Lung (tissue), 12 donors: ENCODE results near the gene CAMK2N1. TPM values are rescaled to one million over a fixed set of nuclear protein-coding genes. Genes with fewer than 3 reads are reported as not detected.

Source experiments
- ATAC-seq: fragments of 200-7000 bp; cut with Tn5 transposase; one replicate; pipeline ENCODE4 v1.9.1; 2020; ENCODE audit warnings: moderate number of reproducible peaks; ENCODE audit not compliant: insufficient read depth, low FRiP score
- DNase-seq, 3 donors: peaks; one replicate each; pipeline ENCODE4 v3.0.0-alpha.2; 2013 to 2017
- H3K27ac ChIP-seq, 2 donors: one replicate each; pipeline ENCODE4 v1.5.1; 2013; ENCODE audit warnings: mild to moderate bottlenecking in 2 of 2, moderate library complexity in 2 of 2, control low read depth in 1 of 2, inconsistent platforms in 1 of 2, low read depth in 1 of 2, low read length in 1 of 2
- H3K27me3 ChIP-seq, 3 donors: one replicate each; pipeline ENCODE4 v1.5.1; 2013; ENCODE audit warnings: low read length in 2 of 3; ENCODE audit not compliant: control insufficient read depth in 3 of 3, insufficient read depth in 3 of 3
- H3K36me3 ChIP-seq, 4 donors: one replicate each; pipeline ENCODE4 v1.5.1; 2013; ENCODE audit warnings: low read length in 4 of 4, mild to moderate bottlenecking in 1 of 4, moderate library complexity in 1 of 4; ENCODE audit not compliant: control insufficient read depth in 4 of 4, insufficient read depth in 4 of 4
- H3K4me1 ChIP-seq, 5 donors: one replicate each; pipeline ENCODE4 v1.5.1; 2013; ENCODE audit warnings: low read length in 5 of 5, mild to moderate bottlenecking in 2 of 5, moderate library complexity in 1 of 5; ENCODE audit not compliant: control insufficient read depth in 5 of 5, insufficient read depth in 5 of 5
- H3K4me3 ChIP-seq: one replicate; pipeline ENCODE4 v1.5.1; 2013; ENCODE audit warnings: mild to moderate bottlenecking, control low read depth, moderate library complexity
- H3K9ac ChIP-seq, 2 donors: one replicate each; pipeline ENCODE4 v1.5.1; 2013; ENCODE audit warnings: low read length in 2 of 2, control low read depth in 1 of 2; ENCODE audit not compliant: insufficient read depth in 1 of 2
- H3K9me3 ChIP-seq, 4 donors: one replicate each; pipeline ENCODE4 v1.5.1; 2013; ENCODE audit warnings: low read length in 3 of 4, mild to moderate bottlenecking in 1 of 4, moderate library complexity in 1 of 4; ENCODE audit not compliant: control insufficient read depth in 4 of 4, insufficient read depth in 3 of 4
- CTCF ChIP-seq: IDR thresholded peaks from 2 replicates; pipeline ENCODE4 v1.5.1; 2012; ENCODE audit warnings: mild to moderate bottlenecking; ENCODE audit errors: control extremely low read depth, extremely low read depth
- WGBS, 2 donors: extraction: QIAGEN DNeasy Blood & Tissue Kit; methylation state at CpG; one replicate each; pipeline ENCODE4 v1.1.7; 2013; 5-methylcytosine and 5-hydroxymethylcytosine counted together
- polyA plus RNA-seq, 2 donors: library from polyadenylated mRNA; stranded (reverse); fragments of 200-250 nt; gene quantifications; one replicate each; pipeline ENCODE4 v1.2.1, GENCODE V29; 2013
- total RNA-seq, 2 donors: library from RNA; depleted of rRNA in 1 of 2; stranded (reverse); fragments of >200 nt in 1 of 2; gene quantifications; one replicate each; pipeline ENCODE4 v1.2.1, GENCODE V29; 2014 to 2021
- donor health status: control.
- donor health status: control.
- donor health status: Bipolar disorder and iron deficiency.
- donor health status: healthy.
- donor health status: DM: yes; HTN: yes; CAD: no.

The CAMK2N1 gene
- total and polyA plus RNA-seq, 4 donors: 6.5 to 44.3 (median 28.3) TPM

GRCh38 chr1:20495661-20496060 is 9.7 kb upstream of the CAMK2N1 start:
- no peak overlapping the region for H3K27ac ChIP-seq

GRCh38 chr1:20494609-20495311 is 8.8 kb upstream of the CAMK2N1 start:
- Histone ChIP-seq H3K9ac (no peak overlapping the region), H3K9me3 (no peaks in the 10 kb centered on the region), H3K27ac (peak overlapping the region in 1 of 2 donors; percentile 13), H3K4me3 (no peak overlapping the region), H3K4me1 (peaks cover 0 to 8% (median 0%) of the 10 kb centered on the region in 5 donors), H3K36me3 (peaks cover under 1 to 15% (median 8%) of the 10 kb centered on the region in 4 donors), H3K27me3 (peaks cover 0 to 22% (median 0%) of the 10 kb centered on the region in 3 donors)
- ATAC-seq: peak; percentile 41
- TF ChIP-seq CTCF: no peak
- DNase-seq: no peak
- 49 to 63% methylated on average over 5 of the region's 5 CpGs for WGBS, 2 donors

More at GRCh38 chr1:20495661-20496060, 9.7 kb upstream of the CAMK2N1 start:
- DNase-seq (no peak), ATAC-seq (no peak)
- H3K9me3 ChIP-seq: no peaks in the 10 kb centered on the region
- peaks cover 0 to 15% (median 0%) of the 10 kb centered on the region in 3 donors for H3K27me3 ChIP-seq
- peaks cover 0 to 8% (median 0%) of the 10 kb centered on the region in 5 donors for H3K4me1 ChIP-seq
- 90 to 93% methylated on average over 1 of the region's 1 CpG for WGBS, 2 donors
- H3K36me3 ChIP-seq: peaks cover 5 to 23% (median 9%) of the 10 kb centered on the region in 4 donors
- H3K9ac ChIP-seq: no peak overlapping the region
- no peak overlapping the region for H3K4me3 ChIP-seq
- no peak for TF ChIP-seq CTCF

- no peak overlapping the region for H3K9ac ChIP-seq
- TF ChIP-seq CTCF: peak; percentile 99
- H3K4me3 ChIP-seq: no peak overlapping the region
- WGBS, 2 donors: 2 to 3% methylated on average over 16 of the region's 16 CpGs
- peak; percentile 75 for ATAC-seq
- no peaks in the 10 kb centered on the region for H3K9me3 ChIP-seq
- peak overlapping the region in 1 of 2 donors; percentile 80 for H3K27ac ChIP-seq
- peaks cover 0 to 7% (median 1%) of the 10 kb centered on the region in 4 donors for H3K36me3 ChIP-seq
- DNase-seq: peak; percentile 89 to 92 (median 90)
- peaks cover 0 to 25% (median 0%) of the 10 kb centered on the region in 3 donors for H3K27me3 ChIP-seq
- peaks cover 0 to 8% (median 0%) of the 10 kb centered on the region in 5 donors for H3K4me1 ChIP-seq
Measured at GRCh38 chr1:20493839-20494608, 8.0 kb upstream of the CAMK2N1 start.
